WI38 (cell line): Measurements from ENCODE around the gene TSPO2.

ENCODE experiments used
- H3K4me3 ChIP-seq: 2 replicates; pipeline ENCODE4 v1.5.1; 2011; ENCODE audit warnings: low read depth, mild to moderate bottlenecking, control low read depth, low read length
- TF ChIP-seq, protein P1 (sequence below): IDR thresholded peaks from 2 replicates; pipeline ENCODE4 v1.5.1; 2012; ENCODE audit warnings: low read depth, mild to moderate bottlenecking, control low read depth, low read length

TSPO2 gene

DNA sequence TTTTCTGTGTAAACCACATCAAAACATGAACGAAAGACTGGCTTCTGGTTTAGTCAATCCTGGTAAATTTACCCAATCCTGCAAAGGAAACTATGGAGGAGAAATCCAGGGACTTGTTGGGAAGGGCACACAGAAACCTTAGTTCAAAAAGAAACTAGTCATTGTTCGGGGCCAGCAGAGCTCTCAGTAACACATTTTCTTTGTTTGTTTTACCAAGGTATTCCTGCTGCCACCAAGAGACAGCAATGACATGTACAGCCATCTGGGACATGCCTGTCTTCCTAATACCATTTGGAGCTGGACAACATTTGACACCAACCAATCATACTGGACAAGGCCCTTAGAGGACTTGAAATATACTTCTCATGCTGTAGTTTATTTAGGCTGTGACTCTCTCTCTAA is 21.6 kb downstream of the TSPO2 start:
- TF ChIP-seq, protein P1, sequence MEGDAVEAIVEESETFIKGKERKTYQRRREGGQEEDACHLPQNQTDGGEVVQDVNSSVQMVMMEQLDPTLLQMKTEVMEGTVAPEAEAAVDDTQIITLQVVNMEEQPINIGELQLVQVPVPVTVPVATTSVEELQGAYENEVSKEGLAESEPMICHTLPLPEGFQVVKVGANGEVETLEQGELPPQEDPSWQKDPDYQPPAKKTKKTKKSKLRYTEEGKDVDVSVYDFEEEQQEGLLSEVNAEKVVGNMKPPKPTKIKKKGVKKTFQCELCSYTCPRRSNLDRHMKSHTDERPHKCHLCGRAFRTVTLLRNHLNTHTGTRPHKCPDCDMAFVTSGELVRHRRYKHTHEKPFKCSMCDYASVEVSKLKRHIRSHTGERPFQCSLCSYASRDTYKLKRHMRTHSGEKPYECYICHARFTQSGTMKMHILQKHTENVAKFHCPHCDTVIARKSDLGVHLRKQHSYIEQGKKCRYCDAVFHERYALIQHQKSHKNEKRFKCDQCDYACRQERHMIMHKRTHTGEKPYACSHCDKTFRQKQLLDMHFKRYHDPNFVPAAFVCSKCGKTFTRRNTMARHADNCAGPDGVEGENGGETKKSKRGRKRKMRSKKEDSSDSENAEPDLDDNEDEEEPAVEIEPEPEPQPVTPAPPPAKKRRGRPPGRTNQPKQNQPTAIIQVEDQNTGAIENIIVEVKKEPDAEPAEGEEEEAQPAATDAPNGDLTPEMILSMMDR, result no peak

DNA sequence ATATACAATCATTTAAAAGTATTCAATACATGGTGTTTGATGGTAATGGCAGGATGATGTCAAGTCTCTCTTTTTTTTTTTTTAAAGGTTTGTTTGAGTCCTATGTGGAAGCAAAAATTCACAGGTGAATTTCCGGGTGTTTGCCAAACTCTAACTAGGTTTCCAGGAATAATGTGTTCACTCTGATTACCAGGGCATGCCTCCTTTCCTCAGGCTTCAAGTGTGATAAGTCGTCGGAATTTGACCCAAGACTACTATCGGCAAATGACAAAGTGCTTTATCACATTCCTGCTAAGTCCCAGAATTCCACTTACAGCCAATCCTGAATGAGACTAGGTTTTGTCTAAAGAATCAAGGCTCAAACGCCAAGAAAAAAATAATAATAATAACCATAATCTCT is 22.6 kb downstream of the TSPO2 start:
- TF ChIP-seq, protein P1, result no peak

More for the DNA sequence above, 21.6 kb downstream of the TSPO2 start:
- H3K4me3 ChIP-seq, result no peak overlapping the region

DNA sequence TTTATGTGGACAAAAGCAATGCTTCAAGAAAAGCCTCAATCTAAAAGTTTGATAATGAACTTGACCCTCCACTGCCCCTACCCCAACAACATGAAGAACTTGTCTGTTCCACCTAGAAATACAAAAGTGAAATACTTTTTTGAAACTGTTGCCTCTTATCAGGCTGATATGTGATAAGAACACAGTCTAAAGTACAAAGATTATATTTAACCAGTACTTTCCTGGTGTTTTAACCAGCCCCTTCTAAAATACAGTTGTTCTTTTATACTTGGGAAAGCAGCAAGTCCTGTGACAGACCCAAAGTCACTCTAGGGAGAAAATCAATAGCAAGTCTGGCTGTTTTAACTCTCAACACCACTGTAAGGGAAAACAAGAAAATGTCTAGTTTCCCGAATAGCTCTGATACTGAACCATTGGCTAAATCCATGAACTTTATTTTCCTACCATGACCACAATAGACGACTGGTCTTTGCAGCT is 23.3 kb downstream of the TSPO2 start:
- no peak overlapping the region for H3K4me3 ChIP-seq
- TF ChIP-seq, protein P1, result no peak

More for the DNA sequence above, 22.6 kb downstream of the TSPO2 start:
- no peak overlapping the region for H3K4me3 ChIP-seq

DNA sequence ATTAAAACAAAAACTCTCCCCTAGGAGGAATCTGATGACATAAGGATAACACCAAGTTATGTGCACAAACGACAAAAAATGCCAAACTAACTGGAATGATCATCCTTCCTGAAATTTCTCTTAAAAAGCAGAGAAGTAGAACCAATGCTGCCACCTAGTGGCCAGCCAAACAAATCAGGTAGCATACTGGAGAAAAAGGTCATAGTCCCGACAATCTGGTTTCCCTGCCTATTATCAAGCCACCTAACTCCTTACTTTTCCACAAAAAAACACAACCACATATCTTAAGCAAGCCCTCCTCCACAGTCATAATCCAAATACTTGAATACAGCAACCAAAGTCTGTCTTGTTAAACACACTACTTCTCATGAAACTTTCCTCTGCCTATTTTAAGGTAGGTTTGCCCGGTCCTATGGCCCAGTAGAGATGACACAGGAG is 24.6 kb downstream of the TSPO2 start:
- H3K4me3 ChIP-seq, result no peak overlapping the region
- TF ChIP-seq, protein P1, result peak; percentile 57

DNA sequence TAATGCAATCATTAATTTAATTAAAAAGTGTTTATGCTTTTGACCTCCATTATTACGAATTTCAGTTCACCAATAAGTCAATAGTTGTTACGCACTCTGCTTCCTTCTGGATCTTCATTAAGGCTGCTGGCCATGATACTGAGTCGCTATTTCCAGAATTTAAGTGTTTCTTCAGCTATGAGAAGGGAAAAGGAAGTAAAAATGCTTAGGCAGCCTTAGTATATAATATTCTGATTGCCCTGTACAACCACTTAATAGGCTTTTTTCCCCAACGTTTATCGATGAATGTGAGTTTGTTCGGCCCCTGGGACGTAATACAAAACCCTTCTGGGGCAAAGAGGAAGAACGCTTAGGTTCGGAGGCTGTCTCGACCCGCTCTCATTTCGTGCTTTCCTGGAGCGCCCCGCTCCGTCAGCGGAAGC is 29.2 kb downstream of the TSPO2 start:
- TF ChIP-seq, protein P1, result no peak
- H3K4me3 ChIP-seq, result peak overlapping the region; percentile 92

DNA sequence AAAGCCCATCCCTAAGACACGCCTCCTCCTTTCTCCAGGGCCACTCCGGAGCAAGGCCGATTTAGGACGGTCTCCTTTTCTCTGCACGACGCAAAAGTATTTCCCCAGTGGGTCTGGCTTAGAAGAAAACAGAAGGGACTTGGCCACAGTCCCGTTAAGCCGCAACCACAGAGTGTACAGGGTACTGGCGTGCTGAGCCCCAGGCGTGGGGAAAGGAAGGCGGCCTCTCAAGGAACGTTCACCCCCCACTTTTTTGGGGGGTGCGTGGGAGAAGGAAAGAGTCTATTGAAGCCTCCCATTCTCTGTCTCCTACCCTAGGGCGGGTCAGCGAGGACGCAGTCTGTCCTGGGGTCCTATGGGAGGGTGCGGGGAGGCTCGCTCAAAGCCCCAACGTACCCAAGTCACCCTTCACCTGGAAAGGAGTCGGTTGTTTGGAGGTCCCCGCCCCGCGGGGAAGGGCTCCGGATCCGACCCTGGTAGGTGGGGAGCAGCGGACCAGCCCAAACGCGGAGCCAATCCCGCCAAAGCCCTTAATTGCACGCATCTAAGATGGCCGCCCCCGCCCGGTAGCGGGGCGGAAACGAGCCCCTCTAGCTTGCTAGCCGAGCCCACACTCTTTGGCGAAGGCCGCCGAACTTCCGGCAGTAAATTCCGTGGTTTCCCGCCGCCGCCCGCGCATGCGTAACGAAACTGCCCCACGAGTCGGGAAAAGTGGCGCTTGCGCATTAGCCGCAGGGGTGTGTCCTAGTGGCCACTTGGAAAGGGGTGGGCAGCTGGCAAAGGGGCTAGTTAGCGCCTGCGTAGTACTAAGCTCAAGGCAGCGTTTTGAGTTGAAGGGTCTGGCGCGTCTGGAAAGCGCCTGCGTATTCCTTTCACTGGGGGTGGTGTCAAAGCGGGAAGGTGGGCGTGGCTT is 29.9 kb downstream of the TSPO2 start, which contains the start of gene OARD1:
TSS of gene OARD1 (minus strand) at position 434 of the 913 bp plus-strand sequence. CDS start 722 bp downstream, outside the sequence.
- TF ChIP-seq, protein P1, result no peak
- H3K4me3 ChIP-seq, result peak within 1 kb of the TSS; percentile 92

DNA sequence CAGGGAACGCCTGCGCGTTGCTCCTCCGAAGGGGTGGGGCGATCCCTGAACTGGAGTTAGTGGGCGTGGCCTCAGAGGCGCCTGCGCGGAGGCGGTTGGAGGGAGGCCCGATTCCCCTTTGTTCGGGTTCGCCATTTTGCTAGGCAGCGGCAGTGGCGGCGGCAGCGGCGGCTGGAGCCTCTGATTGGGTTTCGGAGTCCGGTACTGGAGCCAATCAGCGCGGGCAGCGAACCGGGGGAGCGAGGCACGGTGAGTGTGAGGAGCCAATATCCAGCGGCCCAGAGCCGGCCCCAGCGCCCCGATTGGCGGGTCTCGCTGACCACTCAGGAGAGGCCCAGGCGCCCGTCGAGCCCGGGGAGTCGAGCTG is 30.6 kb downstream of the TSPO2 start, which contains the start of gene NFYA:
TSS of gene NFYA (plus strand) at position 139 of the 367 bp plus-strand sequence. CDS start 6,116 bp downstream, outside the sequence.
- TF ChIP-seq, protein P1, result no peak
- peak within 1 kb of the TSS; percentile 92 for H3K4me3 ChIP-seq
